Liver (tissue), 9 donors: Measurements from ENCODE around the gene FADS6. TPM values are rescaled to one million over a fixed set of nuclear protein-coding genes. Genes with fewer than 3 reads are reported as not detected.

Experiments
- DNase-seq: peaks from one replicate; pipeline ENCODE4 v3.0.0-alpha.2; 2017; ENCODE audit warnings: low spot score
- H3K27ac ChIP-seq, 2 donors: one replicate each; pipeline ENCODE4 v1.7.0; 2013; ENCODE audit warnings: inconsistent platforms in 2 of 2, low read length in 2 of 2, control low read depth in 1 of 2, low read depth in 1 of 2, mild to moderate bottlenecking in 1 of 2
- H3K27me3 ChIP-seq, 4 donors: one replicate each; pipeline versions ENCODE4 v1.6.1 to v1.7.0; 2013; ENCODE audit warnings: low read length in 3 of 4, inconsistent platforms in 1 of 4, mild to moderate bottlenecking in 1 of 4, moderate library complexity in 1 of 4; ENCODE audit not compliant: control insufficient read depth in 4 of 4, insufficient read depth in 4 of 4
- H3K36me3 ChIP-seq, 4 donors: one replicate each; pipeline versions ENCODE4 v1.6.1 to v1.7.0; 2013; ENCODE audit warnings: low read length in 3 of 4, mild to moderate bottlenecking in 3 of 4, low read depth in 1 of 4, moderate library complexity in 1 of 4; ENCODE audit not compliant: control insufficient read depth in 4 of 4, insufficient read depth in 3 of 4
- H3K4me1 ChIP-seq, 4 donors: one replicate each; pipeline versions ENCODE4 v1.6.1 to v1.7.0; 2013; ENCODE audit warnings: low read length in 3 of 4, mild to moderate bottlenecking in 3 of 4, moderate library complexity in 1 of 4; ENCODE audit not compliant: control insufficient read depth in 4 of 4, insufficient read depth in 4 of 4
- H3K4me3 ChIP-seq, 3 donors: one replicate each; pipeline versions ENCODE4 v1.6.1 to v1.7.0; 2013; ENCODE audit warnings: low read length in 3 of 3, control low read depth in 1 of 3, low read depth in 1 of 3, mild to moderate bottlenecking in 1 of 3
- H3K9ac ChIP-seq, 2 donors: one replicate each; pipeline ENCODE4 v1.7.0; 2013; ENCODE audit warnings: low read length in 2 of 2, mild to moderate bottlenecking in 2 of 2, moderate library complexity in 2 of 2, control low read depth in 1 of 2, low read depth in 1 of 2
- H3K9me3 ChIP-seq, 4 donors: one replicate each; pipeline versions ENCODE4 v1.6.1 to v1.7.0; 2013; ENCODE audit warnings: low read length in 3 of 4; ENCODE audit not compliant: control insufficient read depth in 4 of 4
- EGR1 ChIP-seq, 2 donors: IDR thresholded peaks; 2 replicates each; pipeline ENCODE4 v1.6.1; 2016 to 2018; ENCODE audit warnings: antibody characterized with exemption in 2 of 2, low read depth in 2 of 2
- FOXA1 ChIP-seq: IDR thresholded peaks from 2 replicates; pipeline ENCODE4 v1.6.1; 2016; ENCODE audit warnings: antibody characterized with exemption
- FOXA2 ChIP-seq: IDR thresholded peaks from 2 replicates; pipeline ENCODE4 v1.6.1; 2016; ENCODE audit warnings: antibody characterized with exemption
- GABPA ChIP-seq, 2 donors: IDR thresholded peaks in 1 of 2; conservative IDR thresholded peaks in 1 of 2; 2 replicates each; pipeline ENCODE4 v1.6.1; 2016; ENCODE audit warnings: antibody characterized with exemption in 2 of 2, mild to moderate bottlenecking in 1 of 2, moderate library complexity in 1 of 2
- HNF4A ChIP-seq, 2 donors: conservative IDR thresholded peaks; 2 replicates each; pipeline ENCODE4 v1.6.1; 2016; ENCODE audit warnings: antibody characterized with exemption in 2 of 2, mild to moderate bottlenecking in 2 of 2
- HNF4G ChIP-seq: IDR thresholded peaks from 2 replicates; pipeline ENCODE4 v1.6.1; 2016; ENCODE audit warnings: antibody characterized with exemption
- JUND ChIP-seq, 2 donors: IDR thresholded peaks; 2 replicates each; pipeline ENCODE4 v1.6.1; 2016; ENCODE audit warnings: antibody characterized with exemption in 2 of 2
- MAX ChIP-seq: IDR thresholded peaks from 2 replicates; pipeline ENCODE4 v1.6.1; 2016; ENCODE audit warnings: antibody characterized with exemption
- NR2F2 ChIP-seq: IDR thresholded peaks from 2 replicates; pipeline ENCODE4 v1.6.1; 2016; ENCODE audit warnings: antibody characterized with exemption
- RAD21 ChIP-seq, 2 donors: IDR thresholded peaks; 2 replicates each; pipeline ENCODE4 v1.6.1; 2016; ENCODE audit warnings: antibody characterized with exemption in 2 of 2, mild to moderate bottlenecking in 2 of 2
- RXRA ChIP-seq, 2 donors: IDR thresholded peaks; 2 replicates each; pipeline ENCODE4 v1.6.1; 2017 to 2018; ENCODE audit warnings: antibody characterized with exemption in 2 of 2, mild to moderate bottlenecking in 1 of 2
- SP1 ChIP-seq: IDR thresholded peaks from 2 replicates; pipeline ENCODE4 v1.6.1; 2018; ENCODE audit warnings: antibody characterized with exemption, mild to moderate bottlenecking
- TAF1 ChIP-seq: conservative IDR thresholded peaks from 2 replicates; pipeline ENCODE4 v1.6.1; 2016; ENCODE audit warnings: antibody characterized with exemption, mild to moderate bottlenecking
- YY1 ChIP-seq: IDR thresholded peaks from 2 replicates; pipeline ENCODE4 v1.6.1; 2016; ENCODE audit warnings: antibody characterized with exemption, mild to moderate bottlenecking
- WGBS: extraction: QIAGEN DNeasy Blood & Tissue Kit; methylation state at CpG from one replicate; pipeline ENCODE4 v1.1.7; 2013; 5-methylcytosine and 5-hydroxymethylcytosine counted together
- polyA plus RNA-seq, 2 donors: library from polyadenylated mRNA; stranded (reverse) in 1 of 2; unstranded in 1 of 2; fragments of 200-250 nt in 1 of 2; fragments of >200 nt in 1 of 2; fragmentation: Nextera tagmentation in 1 of 2; extraction: Ambion mirVana in 1 of 2; gene quantifications; one replicate each; pipeline versions ENCODE4 v1.2.1 to v1.2.3, GENCODE V29; 2013 to 2015
- total RNA-seq, 2 donors: library from RNA; depleted of rRNA; stranded (reverse); fragments of >200 nt; gene quantifications; one replicate each; pipeline ENCODE4 v1.2.3, GENCODE V29; 2014
- TF ChIP-seq, protein P1 (sequence below): fragments of 150-350 bp; IDR thresholded peaks from 2 replicates; pipeline ENCODE4 v1.5.1; 2017; ENCODE audit warnings: improper control_type of control experiment, low read depth, low read length; ENCODE audit not compliant: missing input control
- TF ChIP-seq, protein P2 (sequence below): IDR thresholded peaks from 2 replicates; pipeline ENCODE4 v1.6.1; 2016; ENCODE audit warnings: antibody characterized with exemption, mild to moderate bottlenecking
- TF ChIP-seq, protein P3 (sequence below): IDR thresholded peaks from 2 replicates; pipeline ENCODE4 v1.6.1; 2016; ENCODE audit warnings: antibody characterized with exemption
- TF ChIP-seq, protein P4 (sequence below): IDR thresholded peaks from 2 replicates; pipeline ENCODE4 v1.6.1; 2016; ENCODE audit warnings: antibody characterized with exemption
- donor health status: healthy.
- donor health status: healthy.
- donor health status: healthy.
- donor health status: healthy.
- donor health status: healthy.

FADS6 gene
- total and polyA plus RNA-seq, 4 donors, result 2.1 to 7.1 (median 4.2) TPM; not detected in 1

GRCh38 chr17:74827800-74828199, 65.6 kb downstream of the FADS6 start:
- Histone ChIP-seq H3K4me3 (no peak overlapping the region), H3K9me3 (no peaks in the 10 kb centered on the region), H3K4me1 (no peaks in the 10 kb centered on the region), H3K27me3 (no peaks in the 10 kb centered on the region), H3K9ac (no peak overlapping the region), H3K36me3 (peaks cover 0 to 3% (median 1%) of the 10 kb centered on the region in 4 donors), H3K27ac (no peak overlapping the region)
- no peak for TF ChIP-seq RXRA (IDR thresholded peaks at IDR 0.05)
- TF ChIP-seq, protein P1, sequence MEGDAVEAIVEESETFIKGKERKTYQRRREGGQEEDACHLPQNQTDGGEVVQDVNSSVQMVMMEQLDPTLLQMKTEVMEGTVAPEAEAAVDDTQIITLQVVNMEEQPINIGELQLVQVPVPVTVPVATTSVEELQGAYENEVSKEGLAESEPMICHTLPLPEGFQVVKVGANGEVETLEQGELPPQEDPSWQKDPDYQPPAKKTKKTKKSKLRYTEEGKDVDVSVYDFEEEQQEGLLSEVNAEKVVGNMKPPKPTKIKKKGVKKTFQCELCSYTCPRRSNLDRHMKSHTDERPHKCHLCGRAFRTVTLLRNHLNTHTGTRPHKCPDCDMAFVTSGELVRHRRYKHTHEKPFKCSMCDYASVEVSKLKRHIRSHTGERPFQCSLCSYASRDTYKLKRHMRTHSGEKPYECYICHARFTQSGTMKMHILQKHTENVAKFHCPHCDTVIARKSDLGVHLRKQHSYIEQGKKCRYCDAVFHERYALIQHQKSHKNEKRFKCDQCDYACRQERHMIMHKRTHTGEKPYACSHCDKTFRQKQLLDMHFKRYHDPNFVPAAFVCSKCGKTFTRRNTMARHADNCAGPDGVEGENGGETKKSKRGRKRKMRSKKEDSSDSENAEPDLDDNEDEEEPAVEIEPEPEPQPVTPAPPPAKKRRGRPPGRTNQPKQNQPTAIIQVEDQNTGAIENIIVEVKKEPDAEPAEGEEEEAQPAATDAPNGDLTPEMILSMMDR, result no peak
- no peak for TF ChIP-seq MAX
- TF ChIP-seq SP1, result no peak
- no peak for TF ChIP-seq JUND (IDR thresholded peaks at IDR 0.05)
- no peak for TF ChIP-seq FOXA2
- no peak for TF ChIP-seq GABPA (IDR thresholded peaks at IDR 0.05 in 1 of 2, conservative IDR thresholded peaks at IDR 0.05 in 1 of 2)
- TF ChIP-seq TAF1, result no peak
- no peak for TF ChIP-seq EGR1 (IDR thresholded peaks at IDR 0.05; ENCODE audit: low read depth in 2 of 2)
- TF ChIP-seq, protein P2, sequence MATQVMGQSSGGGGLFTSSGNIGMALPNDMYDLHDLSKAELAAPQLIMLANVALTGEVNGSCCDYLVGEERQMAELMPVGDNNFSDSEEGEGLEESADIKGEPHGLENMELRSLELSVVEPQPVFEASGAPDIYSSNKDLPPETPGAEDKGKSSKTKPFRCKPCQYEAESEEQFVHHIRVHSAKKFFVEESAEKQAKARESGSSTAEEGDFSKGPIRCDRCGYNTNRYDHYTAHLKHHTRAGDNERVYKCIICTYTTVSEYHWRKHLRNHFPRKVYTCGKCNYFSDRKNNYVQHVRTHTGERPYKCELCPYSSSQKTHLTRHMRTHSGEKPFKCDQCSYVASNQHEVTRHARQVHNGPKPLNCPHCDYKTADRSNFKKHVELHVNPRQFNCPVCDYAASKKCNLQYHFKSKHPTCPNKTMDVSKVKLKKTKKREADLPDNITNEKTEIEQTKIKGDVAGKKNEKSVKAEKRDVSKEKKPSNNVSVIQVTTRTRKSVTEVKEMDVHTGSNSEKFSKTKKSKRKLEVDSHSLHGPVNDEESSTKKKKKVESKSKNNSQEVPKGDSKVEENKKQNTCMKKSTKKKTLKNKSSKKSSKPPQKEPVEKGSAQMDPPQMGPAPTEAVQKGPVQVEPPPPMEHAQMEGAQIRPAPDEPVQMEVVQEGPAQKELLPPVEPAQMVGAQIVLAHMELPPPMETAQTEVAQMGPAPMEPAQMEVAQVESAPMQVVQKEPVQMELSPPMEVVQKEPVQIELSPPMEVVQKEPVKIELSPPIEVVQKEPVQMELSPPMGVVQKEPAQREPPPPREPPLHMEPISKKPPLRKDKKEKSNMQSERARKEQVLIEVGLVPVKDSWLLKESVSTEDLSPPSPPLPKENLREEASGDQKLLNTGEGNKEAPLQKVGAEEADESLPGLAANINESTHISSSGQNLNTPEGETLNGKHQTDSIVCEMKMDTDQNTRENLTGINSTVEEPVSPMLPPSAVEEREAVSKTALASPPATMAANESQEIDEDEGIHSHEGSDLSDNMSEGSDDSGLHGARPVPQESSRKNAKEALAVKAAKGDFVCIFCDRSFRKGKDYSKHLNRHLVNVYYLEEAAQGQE, result no peak
- TF ChIP-seq FOXA1, result no peak
- no peak for TF ChIP-seq NR2F2
- TF ChIP-seq, protein P3, sequence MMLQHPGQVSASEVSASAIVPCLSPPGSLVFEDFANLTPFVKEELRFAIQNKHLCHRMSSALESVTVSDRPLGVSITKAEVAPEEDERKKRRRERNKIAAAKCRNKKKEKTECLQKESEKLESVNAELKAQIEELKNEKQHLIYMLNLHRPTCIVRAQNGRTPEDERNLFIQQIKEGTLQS, result no peak
- TF ChIP-seq, protein P4, sequence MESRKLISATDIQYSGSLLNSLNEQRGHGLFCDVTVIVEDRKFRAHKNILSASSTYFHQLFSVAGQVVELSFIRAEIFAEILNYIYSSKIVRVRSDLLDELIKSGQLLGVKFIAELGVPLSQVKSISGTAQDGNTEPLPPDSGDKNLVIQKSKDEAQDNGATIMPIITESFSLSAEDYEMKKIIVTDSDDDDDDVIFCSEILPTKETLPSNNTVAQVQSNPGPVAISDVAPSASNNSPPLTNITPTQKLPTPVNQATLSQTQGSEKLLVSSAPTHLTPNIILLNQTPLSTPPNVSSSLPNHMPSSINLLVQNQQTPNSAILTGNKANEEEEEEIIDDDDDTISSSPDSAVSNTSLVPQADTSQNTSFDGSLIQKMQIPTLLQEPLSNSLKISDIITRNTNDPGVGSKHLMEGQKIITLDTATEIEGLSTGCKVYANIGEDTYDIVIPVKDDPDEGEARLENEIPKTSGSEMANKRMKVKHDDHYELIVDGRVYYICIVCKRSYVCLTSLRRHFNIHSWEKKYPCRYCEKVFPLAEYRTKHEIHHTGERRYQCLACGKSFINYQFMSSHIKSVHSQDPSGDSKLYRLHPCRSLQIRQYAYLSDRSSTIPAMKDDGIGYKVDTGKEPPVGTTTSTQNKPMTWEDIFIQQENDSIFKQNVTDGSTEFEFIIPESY, result no peak
- TF ChIP-seq HNF4A (conservative IDR thresholded peaks at IDR 0.05), result no peak
- no peak for TF ChIP-seq YY1
- no peak for TF ChIP-seq RAD21 (IDR thresholded peaks at IDR 0.05)
- no peak for TF ChIP-seq HNF4G
- DNase-seq, result no peak
- 97% methylated on average over 11 of the region's 11 CpGs for WGBS

Other genes with a start within 250 kb of the FADS6 start
- gene CD300LF, start 180.7 kb downstream of the FADS6 start, total RNA-seq, result 1 to 10 TPM; 1.5 to 1.9 TPM
- gene CD300LF, start 180.7 kb downstream of the FADS6 start, polyA plus RNA-seq, result under 1 TPM; 0.13 to 0.55 TPM
- 1 to 10 TPM; 5.1 to 5.3 TPM for gene RAB37, start 156.4 kb downstream of the FADS6 start, total RNA-seq
- gene RAB37, start 156.4 kb downstream of the FADS6 start, polyA plus RNA-seq, result 1 to 10 TPM; 5.9 to 8.8 TPM
- 10 to 100 TPM; 38.1 to 84.1 TPM for gene NHERF1, start 145.0 kb downstream of the FADS6 start, total RNA-seq
- 100 to 1,000 TPM; 105 to 160 TPM for gene NHERF1, start 145.0 kb downstream of the FADS6 start, polyA plus RNA-seq
- 10 to 100 TPM in 1 of 2 donors, 1 to 10 TPM in 1; 8.1 to 25.5 TPM for gene NAT9, start 117.3 kb downstream of the FADS6 start, total RNA-seq
- 10 to 100 TPM; 15.7 to 18.4 TPM for gene NAT9, start 117.3 kb downstream of the FADS6 start, polyA plus RNA-seq
- under 1 TPM in 1 of 2 donors, not detected in 1; 0.09 TPM for gene GRIN2C, start 33.7 kb downstream of the FADS6 start, total RNA-seq
- under 1 TPM; 0.03 to 0.10 TPM for gene GRIN2C, start 33.7 kb downstream of the FADS6 start, polyA plus RNA-seq
- gene FDXR, start 20.6 kb downstream of the FADS6 start, total RNA-seq, result 1 to 10 TPM; 3.9 to 5.3 TPM
- gene FDXR, start 20.6 kb downstream of the FADS6 start, polyA plus RNA-seq, result 10 to 100 TPM in 1 of 2 donors, 1 to 10 TPM in 1; 3.9 to 10.1 TPM
- under 1 TPM in 1 of 2 donors, not detected in 1; under 0.01 TPM for gene USH1G, start 29.6 kb upstream of the FADS6 start, total RNA-seq
- gene USH1G, start 29.6 kb upstream of the FADS6 start, polyA plus RNA-seq, result not detected
- gene OTOP2, start 30.6 kb upstream of the FADS6 start, total RNA-seq, result not detected
- not detected for gene OTOP2, start 30.6 kb upstream of the FADS6 start, polyA plus RNA-seq
- gene OTOP3, start 42.3 kb upstream of the FADS6 start, total RNA-seq, result not detected
- gene OTOP3, start 42.3 kb upstream of the FADS6 start, polyA plus RNA-seq, result not detected
- 1 to 10 TPM; 2.7 to 6.2 TPM for gene HID1, start 79.1 kb upstream of the FADS6 start, total RNA-seq
- gene HID1, start 79.1 kb upstream of the FADS6 start, polyA plus RNA-seq, result 1 to 10 TPM; 3.5 to 3.8 TPM
- gene CDR2L, start 94.0 kb upstream of the FADS6 start, total RNA-seq, result 1 to 10 TPM in 1 of 2 donors, under 1 TPM in 1; 0.70 to 1.5 TPM
- gene CDR2L, start 94.0 kb upstream of the FADS6 start, polyA plus RNA-seq, result 1 to 10 TPM in 1 of 2 donors, under 1 TPM in 1; 0.78 to 1.1 TPM
- gene MRPL58, start 119.0 kb upstream of the FADS6 start, total RNA-seq, result 10 to 100 TPM; 20.5 to 29.9 TPM
- 10 to 100 TPM; 36.9 to 47.0 TPM for gene MRPL58, start 119.0 kb upstream of the FADS6 start, polyA plus RNA-seq
- gene ATP5PD, start 153.3 kb upstream of the FADS6 start, total RNA-seq, result 100 to 1,000 TPM; 102 to 128 TPM
- gene ATP5PD, start 153.3 kb upstream of the FADS6 start, polyA plus RNA-seq, result 100 to 1,000 TPM; 241 to 378 TPM
- gene KCTD2, start 153.6 kb upstream of the FADS6 start, total RNA-seq, result 1 to 10 TPM; 5.6 to 8.2 TPM
- 1 to 10 TPM; 2.4 to 7.1 TPM for gene KCTD2, start 153.6 kb upstream of the FADS6 start, polyA plus RNA-seq
- 1 to 10 TPM; 3.0 to 4.5 TPM for gene SLC16A5, start 194.3 kb upstream of the FADS6 start, total RNA-seq
- 1 to 10 TPM; 1.0 to 2.1 TPM for gene SLC16A5, start 194.3 kb upstream of the FADS6 start, polyA plus RNA-seq
- gene ARMC7, start 216.3 kb upstream of the FADS6 start, total RNA-seq, result 1 to 10 TPM; 1.7 to 3.1 TPM
- 1 to 10 TPM; 4.3 to 6.6 TPM for gene ARMC7, start 216.3 kb upstream of the FADS6 start, polyA plus RNA-seq
- gene NT5C, start 238.1 kb upstream of the FADS6 start, total RNA-seq, result 10 to 100 TPM; 13.6 to 27.2 TPM
- 10 to 100 TPM; 22.5 to 26.4 TPM for gene NT5C, start 238.1 kb upstream of the FADS6 start, polyA plus RNA-seq